HG03571 (cell line): ENCODE measurements around the gene EPC2.

Source experiments
- ATAC-seq: cut with Tn5 transposase; IDR thresholded peaks from one replicate; pipeline ENCODE4 v1.9.1; 2021; ENCODE audit not compliant: unreplicated experiment

The EPC2 gene, protein sequence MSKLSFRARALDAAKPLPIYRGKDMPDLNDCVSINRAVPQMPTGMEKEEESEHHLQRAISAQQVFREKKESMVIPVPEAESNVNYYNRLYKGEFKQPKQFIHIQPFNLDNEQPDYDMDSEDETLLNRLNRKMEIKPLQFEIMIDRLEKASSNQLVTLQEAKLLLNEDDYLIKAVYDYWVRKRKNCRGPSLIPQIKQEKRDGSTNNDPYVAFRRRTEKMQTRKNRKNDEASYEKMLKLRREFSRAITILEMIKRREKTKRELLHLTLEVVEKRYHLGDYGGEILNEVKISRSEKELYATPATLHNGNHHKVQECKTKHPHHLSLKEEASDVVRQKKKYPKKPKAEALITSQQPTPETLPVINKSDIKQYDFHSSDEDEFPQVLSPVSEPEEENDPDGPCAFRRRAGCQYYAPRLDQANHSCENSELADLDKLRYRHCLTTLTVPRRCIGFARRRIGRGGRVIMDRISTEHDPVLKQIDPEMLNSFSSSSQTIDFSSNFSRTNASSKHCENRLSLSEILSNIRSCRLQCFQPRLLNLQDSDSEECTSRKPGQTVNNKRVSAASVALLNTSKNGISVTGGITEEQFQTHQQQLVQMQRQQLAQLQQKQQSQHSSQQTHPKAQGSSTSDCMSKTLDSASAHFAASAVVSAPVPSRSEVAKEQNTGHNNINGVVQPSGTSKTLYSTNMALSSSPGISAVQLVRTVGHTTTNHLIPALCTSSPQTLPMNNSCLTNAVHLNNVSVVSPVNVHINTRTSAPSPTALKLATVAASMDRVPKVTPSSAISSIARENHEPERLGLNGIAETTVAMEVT

DNA sequence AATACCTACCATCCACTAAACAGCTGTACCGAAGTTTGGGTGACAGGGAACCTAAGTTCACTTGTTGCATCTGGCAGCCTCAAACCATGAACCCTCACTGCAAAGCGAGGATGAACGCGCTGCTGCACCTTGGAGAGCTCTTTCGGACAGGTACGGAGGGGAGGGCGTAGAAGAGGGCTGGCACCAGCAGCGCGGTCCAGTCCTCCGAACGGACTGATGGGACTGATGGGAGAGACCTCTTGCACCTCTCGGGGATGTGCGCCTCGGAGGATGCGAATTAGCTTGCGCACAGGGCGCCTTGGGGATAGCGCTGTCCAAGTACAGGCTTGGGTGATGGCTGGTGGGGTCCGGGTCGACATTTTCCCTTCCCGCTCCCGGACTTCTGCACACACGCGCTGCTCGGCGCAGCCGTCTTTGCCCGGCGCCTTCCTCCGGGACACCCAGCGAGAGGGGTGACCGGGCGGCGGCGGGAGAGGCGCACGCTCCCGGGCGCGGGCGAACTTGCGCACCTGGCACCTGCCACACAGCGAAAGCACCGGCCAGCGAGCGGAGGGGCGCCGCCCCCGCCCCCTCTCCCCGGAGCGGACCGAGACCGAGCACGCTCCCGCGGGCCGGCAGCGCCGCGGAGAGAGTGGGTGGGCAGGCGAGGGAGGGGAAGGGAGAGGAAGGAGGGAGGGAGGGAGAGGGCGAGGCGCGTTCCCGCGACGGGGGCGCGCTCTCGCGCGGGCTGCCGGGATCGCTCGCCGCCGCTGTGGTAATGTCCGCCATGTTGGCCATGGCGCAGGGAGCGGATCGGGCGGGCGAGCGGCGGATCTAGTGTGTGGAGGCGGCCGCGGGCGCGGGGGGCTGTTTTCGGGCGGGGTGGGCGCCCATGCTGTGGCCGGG is at the start of gene EPC2:
TSS of gene EPC2 (plus strand) at position 754 of the 885 bp plus-strand sequence. CDS start 267 bp downstream, outside the sequence.
- peak; percentile 50 for ATAC-seq

DNA sequence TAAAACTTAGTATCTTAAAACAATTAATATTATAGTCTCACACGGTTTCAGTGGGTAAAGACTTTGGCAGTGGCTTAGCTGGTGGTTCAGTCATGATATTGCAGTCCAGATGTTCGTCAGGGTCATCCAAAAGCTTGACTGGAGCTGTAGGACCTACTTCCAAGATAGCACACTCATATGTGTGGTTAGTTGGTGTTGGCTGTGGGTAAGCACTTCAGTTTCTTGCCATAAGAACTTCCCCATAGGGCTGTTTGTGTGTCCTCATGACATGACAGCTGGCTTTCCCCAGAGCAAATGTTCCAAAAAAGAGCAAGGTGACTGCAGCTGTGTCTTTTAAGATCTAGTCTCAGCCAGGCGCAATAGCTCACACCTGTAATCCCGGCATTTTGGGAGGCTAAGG is 48.5 kb upstream of the EPC2 start:
- no peak for ATAC-seq

DNA sequence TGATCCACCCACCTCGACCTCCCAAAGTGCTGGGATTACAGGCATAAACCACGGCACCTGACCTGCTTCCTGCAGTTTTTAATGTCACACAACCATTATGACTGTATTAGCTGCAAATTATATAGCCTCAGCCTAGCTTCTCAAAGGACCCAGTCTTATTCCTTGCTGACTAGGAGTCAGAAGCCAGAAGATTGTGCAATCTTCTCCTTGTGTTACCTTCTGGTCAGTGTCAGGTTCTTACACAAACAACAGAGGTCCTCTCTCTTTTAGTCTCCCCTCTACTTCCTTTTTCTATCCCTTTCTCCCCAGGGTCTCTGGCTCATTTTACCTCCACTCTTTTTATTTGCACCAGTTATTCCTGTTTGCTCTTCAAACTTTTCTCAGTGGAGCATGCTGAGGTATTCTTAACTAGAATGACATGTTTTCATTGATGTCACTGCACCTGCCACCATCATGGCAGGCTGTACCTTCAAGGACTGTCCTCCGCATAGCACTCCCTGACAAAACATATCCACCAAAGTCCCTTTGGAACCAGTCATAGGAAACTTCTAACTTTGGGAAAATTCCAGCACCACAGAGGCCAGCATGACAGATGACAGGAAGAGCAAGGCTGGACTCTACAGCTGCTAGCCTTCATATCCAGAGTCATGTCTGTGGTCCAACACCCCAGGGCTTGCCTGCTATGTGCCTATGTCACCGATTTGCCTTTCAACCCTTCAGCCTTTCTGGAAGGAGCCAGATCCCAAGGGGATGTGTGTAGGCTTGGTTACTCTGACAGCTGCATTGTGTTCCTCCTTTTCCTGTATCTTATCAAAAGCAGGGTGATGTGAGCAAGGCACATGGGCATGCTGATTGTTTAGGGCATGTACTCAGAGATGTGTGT is 45.2 kb upstream of the EPC2 start:
- ATAC-seq: no peak

DNA sequence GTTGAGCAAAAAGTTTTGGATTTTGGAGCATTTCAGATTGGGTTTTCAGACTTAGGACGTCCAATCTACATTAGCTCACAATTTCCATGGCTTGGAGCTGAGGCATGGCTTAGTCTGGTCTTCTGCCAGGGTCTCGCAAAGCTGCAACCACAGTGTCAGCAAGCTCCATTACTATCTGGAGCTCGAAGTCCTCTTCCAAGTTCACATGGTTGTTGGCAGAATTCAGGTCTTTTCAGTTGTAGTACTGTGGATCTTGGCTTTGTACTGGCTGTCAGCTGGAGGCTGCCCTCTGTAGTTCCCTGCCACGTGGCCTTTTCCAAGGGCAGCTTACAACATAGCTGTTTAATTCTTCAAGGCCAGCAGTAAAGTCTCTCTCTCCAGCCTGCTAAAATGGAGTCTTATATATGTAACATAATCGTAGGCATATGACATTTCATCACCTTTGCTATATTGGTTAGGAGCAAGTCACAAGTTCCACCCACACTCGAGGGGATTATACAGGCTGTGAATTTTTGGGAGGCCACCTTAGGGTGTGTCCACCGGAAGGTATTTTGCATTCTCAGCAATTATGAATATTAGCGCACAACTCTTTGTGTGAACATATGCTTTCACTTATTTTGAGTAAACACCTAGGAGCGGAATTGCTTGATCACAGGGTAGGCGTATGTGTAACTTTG is 41.5 kb upstream of the EPC2 start:
- no peak for ATAC-seq

DNA sequence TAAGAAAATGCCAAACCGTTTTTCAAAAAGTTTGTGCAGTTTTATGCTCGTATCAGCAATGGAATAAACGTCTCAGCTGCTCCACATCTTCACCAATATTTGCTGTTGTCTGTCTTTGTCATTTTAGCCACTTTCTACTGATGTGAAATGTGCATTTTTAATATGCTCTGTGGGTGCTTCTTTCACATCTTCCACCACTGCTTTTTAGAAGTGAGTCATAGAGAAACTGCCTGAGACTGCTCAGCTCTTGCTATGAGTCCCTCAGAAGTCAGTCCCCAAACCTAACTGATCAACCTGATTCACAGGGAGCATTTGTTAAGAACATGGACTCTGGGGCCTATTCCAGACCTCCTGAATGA is 41.0 kb upstream of the EPC2 start:
- ATAC-seq: peak; percentile 97

DNA sequence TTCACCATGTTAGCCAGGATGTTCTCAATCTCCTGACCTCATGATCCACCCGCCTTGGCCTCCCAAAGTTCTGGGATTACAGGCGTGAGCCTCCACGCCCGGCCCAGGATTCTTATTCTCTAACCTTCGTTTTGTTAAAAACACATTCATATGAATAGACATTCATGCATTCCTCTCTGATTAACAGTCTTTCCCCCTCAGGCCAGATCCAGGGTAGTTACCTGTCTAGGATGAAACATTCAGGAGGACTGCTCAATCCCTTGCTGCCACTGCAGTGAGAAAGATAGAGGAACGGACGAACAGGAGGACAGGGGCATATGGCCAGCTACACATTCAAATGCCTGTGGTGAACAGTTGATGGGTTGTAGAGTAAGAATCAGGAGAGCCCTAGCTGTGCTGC is 39.6 kb upstream of the EPC2 start:
- ATAC-seq: no peak

DNA sequence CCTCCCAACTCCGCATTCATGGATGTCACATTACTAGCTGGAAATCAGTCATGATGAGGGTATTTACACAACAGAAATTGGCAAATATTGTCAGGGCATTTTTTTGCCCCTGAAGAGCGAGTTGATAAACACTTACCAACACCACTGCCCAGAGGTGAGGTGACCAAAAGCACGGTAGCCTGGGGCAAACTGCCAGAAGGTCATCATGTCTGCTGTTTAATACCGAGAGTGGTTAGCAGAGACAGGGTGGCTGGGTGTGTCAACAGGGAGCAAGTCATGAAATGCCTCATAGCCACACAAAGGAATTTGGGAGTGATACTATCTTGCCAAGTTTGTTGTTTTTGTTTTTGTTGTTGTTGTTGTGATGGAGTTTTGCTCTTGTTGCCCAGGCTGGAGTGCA is 37.0 kb upstream of the EPC2 start:
- no peak for ATAC-seq

DNA sequence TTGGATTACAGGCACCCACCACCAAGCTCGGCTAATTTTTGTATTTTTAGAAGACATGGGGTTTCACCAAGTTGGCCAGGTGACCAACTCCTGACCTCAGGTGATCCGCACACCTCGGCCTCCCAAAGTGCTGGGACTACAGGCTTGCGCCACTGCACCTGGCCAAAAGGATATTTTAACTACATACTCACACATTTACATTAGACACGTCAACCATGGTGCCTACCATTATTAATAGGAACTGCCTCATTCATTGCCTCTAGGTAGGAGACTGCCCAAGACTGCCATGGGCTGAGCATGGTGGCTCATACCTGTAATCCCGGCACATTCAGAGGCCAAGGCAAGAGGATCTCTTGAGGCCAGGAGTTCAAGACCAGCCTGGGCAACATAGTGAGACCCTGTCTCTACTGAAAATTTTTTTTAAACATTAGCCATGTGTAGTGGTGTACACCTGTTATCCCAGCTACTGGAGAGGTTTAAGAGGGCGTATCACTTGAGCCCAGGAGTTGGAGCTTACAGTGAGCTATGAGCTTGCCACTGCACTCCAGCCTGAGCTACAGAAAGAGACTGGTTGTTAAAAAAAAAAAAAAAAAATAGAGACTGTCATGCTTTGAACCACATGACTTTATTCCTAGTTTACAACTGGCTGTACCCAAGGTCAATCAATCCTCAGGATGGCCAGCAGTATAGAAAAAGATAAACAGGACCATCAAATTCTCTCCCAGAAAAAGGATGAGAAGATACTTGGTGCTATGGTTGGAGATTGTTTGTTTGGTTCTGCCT is 31.1 kb upstream of the EPC2 start:
- no peak for ATAC-seq

DNA sequence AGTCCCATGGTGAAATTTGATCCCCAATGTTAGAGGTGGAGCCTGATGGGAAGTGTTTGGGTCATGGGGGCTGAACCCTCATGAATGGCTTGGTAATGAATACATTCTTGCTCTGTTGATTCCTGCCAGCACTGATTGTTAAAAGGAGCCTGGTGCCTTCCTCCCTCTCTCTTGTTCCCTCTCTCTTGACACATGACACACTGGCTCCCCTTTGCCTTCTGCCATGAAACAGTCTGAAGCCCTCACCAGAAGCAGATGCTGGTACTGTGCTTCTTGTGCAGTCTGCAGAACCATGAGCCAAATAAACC is 30.6 kb upstream of the EPC2 start:
- ATAC-seq: peak; percentile 22

DNA sequence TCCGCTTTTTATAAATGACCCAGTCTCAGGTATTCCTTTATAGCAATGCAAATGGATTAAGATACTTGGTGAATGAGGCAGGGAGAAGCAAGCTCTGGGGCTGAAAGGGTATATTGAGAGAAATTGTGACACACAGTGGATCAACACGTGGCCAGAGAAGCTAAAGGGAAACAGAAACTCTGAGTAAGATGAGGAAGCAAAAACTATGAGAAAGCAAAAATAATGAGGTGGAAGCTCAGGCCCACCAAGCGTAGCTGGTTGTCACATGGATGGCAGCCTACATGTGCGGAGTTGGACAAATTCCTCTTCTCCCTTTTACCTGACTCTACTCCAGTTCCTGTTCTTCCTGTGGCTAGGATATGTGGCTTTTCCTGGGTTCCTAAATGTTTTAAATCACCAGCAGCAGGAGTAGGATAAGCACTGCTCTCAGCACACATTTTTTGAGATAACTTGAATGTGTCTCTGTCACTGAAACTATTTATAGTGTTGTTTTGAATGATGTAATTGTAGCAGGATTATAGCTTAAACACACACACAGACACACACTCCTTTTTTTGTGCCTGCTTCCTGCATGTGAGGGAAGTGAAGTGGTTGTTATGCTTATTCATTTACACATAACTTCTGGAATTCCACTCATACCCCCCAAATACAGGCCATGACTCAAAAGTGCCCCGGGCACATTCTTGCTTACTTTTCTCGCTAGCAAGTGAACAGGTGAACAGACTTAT is 30.1 kb upstream of the EPC2 start:
- ATAC-seq: peak; percentile 96

DNA sequence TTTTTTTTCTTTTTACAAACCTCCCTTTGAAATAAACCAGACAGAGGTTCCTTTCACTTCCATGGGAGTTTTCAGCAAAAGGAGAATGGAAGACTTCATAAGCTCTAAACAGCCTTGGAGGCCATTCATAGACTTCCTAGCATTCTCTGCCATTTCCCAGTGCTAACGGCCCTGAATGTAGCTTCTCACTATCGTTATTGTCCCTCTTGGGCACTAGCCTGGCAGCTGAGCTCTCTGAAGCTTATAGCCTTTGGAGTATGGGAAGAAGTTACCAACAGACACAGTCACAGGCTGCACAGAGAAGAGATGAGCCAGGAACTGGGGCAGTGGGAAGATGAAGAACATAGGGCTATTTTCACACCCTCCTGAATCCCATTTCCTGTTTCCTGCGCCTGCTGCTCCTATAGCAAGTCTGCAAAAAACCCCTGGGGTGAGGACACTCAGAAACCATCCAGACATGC is 29.1 kb upstream of the EPC2 start:
- ATAC-seq: no peak

DNA sequence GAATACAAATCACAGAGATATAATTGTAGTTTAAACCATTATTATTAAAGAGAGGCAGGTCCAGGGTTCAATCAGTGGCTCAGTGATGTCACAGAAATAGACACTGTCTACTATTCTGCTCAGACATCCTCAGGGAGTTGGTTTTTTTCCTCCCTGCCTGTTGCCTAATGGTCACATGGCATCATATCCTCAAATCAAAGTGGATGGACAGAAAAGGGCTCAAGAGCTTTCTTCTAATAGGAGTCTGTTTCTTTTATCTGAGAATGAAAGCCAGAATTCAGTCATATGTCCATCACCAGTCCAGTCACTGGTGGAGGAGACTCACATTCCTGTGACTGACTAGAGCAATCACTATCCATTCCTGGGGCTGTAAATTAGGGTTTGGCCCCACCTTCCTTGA is 27.9 kb upstream of the EPC2 start:
- no peak for ATAC-seq

DNA sequence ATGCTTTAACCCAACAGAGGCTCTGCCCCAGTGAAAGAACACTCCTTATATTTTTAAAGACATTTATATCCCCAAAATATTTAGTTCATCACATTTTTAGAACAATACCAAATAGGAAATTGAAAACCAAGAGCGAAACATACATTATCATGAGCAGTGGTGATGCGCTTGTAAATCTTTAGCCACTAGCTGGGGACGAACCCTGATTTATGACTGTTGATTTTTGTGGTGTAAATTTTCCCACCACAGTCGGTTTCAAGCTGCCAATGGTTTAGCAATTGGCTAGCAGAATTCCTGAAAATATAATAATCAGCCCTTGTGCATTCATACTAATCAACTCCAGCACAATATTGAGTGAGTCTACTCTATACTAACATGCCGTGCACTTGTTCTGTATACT is 27.3 kb upstream of the EPC2 start:
- no peak for ATAC-seq

DNA sequence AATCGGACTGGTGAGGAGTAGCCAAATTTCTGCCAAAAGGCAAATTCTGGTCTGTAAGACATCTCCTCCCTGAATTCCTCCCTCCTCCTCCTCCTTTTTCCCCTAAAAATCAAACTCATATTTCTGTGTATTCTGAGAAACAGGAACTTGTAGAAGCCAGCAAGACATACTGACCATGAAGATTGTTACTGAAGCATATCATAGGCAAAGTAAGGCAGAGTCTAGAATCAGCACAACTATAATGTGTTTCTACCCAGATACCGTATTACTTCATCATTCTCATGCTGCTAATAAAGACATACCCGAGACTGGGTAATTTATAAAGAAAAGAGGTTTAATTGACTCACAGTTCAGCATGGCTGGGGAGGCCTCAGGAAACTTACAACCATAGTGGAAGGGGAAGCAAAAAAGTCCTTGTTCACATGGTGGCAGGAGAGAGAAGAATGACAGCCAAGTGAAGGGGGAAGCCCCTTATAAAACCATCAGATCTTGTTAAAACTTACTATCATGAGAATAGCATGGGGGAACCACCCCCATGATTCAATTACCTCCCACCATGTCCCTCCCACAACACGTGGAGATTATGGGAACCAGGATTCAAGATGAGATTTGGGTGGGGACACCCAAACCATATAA is 24.9 kb upstream of the EPC2 start:
- no peak for ATAC-seq

DNA sequence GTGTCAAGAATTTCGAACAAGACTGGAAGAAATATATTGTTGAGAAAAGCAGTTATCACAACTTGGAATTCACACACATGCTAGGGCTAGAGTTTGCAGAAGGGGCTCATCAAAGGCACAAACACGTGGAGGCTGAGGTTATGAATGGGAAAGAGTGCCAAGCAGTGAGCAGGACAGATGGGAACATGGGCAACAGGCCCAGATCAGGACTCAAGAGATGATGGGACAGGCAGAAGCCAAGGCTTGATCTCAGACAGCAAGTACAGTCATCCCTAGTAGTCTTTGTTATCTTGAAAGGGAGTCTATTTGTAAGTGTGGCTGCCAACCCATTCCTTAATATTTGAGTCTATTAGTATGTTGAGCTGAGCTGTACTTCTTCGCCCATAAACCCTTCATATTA is 22.2 kb upstream of the EPC2 start:
- ATAC-seq: no peak

DNA sequence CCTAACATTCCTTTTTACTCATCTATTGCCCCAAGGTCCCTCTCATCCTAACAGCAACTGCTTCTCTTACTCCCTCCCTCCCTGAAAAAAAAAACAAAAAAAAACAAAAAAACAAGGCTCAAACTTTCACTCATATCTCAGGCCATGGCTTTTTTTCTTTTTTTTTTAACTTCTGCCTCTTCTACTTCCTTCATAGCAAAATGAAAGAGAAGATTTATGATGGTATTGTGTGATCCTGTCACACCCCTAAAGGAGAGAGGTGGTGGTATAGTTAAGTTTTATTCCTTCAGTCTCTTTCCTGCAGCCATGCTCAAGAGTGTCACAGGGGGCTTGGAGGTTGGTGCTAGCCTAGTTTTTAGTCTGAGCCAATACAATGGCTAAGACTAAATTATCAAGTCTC is 21.5 kb upstream of the EPC2 start:
- no peak for ATAC-seq

DNA sequence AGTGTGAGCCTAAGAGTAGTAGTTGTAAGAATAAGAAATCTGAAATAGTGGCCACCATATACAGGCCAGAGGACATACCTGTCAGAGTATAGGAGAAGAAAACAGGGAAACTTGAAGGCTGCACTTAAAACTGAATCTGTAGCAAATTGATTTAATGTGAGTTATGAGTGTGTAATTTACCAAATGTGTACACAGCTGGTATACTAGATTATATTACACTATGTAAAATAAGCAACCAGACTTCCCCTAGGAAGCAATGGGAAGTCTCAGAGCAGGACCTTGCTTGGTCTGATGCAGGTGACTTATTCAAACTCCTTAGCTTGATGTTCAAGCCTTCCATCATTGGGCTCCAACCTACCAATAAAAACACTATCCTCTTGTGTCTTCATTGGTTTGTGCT is 17.3 kb upstream of the EPC2 start:
- ATAC-seq: no peak

DNA sequence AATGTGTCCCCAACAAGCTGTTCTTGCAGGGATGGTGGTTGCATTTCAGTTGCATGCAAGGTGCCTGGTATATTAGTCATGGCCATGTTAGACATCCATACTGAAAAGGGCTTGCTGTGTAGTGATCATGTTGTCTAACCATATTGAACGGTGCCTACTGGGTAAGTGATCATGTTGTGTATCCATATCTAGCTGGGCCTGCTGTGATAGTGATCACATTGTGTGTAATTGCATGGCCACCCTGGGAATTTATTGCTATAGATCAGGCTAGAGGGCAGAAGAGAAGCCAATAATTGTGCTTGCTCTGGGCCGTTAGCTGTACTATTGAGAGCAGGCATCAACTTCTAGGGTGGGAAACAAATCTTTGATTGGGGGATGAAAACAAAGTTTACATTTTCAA is 9.8 kb upstream of the EPC2 start:
- no peak for ATAC-seq
